Breast epithelium (tissue), 3 donors: ENCODE results near the gene PPP5C.

Experiments
- CTCF ChIP-seq, 3 donors: fragments of 450-650 bp; IDR thresholded peaks; one replicate each; pipeline ENCODE4 v1.5.1; 2016 to 2017; ENCODE audit warnings: antibody characterized with exemption in 3 of 3, mild to moderate bottlenecking in 3 of 3, moderate library complexity in 3 of 3
- POLR2A ChIP-seq: fragments of 450-650 bp; IDR thresholded peaks from one replicate; pipeline ENCODE4 v1.6.1; 2016; ENCODE audit warnings: antibody characterized with exemption, mild to moderate bottlenecking, moderate library complexity
- POLR2AphosphoS5 ChIP-seq, 3 donors: sonication (generic); formaldehyde crosslinking; IDR thresholded peaks; one replicate each; pipeline ENCODE4 v1.6.1; 2017; ENCODE audit warnings: antibody characterized with exemption in 3 of 3

GRCh38 chr19:46361915-46362314 lies 15.0 kb downstream of the PPP5C start:
- TF ChIP-seq CTCF (IDR thresholded peaks at IDR 0.05) = no peak
- TF ChIP-seq POLR2A = no peak
- TF ChIP-seq POLR2AphosphoS5 (IDR thresholded peaks at IDR 0.05) = no peak
